GM19238 (cell line): ENCODE data around the gene ZNF155.
A peak's percentile ranks its signal among the peaks of the same experiment; 100 is the strongest.

Experiments
- DNase-seq: peaks from one replicate; pipeline ENCODE4 v3.0.0; 2011; ENCODE audit warnings: low spot score; ENCODE audit not compliant: insufficient read length

ZNF155 gene

GRCh38 chr19:44003461-44004009 lies 19.5 kb downstream of the ZNF155 start:
- DNase-seq = peak; percentile 4

GRCh38 chr19:44005973-44006372 lies 22.0 kb downstream of the ZNF155 start:
- no peak for DNase-seq

GRCh38 chr19:44007473-44007872 lies 23.5 kb downstream of the ZNF155 start:
- DNase-seq = no peak

GRCh38 chr19:44010468-44010867 lies 26.5 kb downstream of the ZNF155 start:
- no peak for DNase-seq

GRCh38 chr19:44019498-44019897 lies 35.5 kb downstream of the ZNF155 start:
- no peak for DNase-seq

- no peak for DNase-seq
These were observed 37.2 kb downstream of the ZNF155 start for GRCh38 chr19:44021221-44021620.

- DNase-seq = no peak
These were observed 40.9 kb downstream of the ZNF155 start for GRCh38 chr19:44024900-44025216.

GRCh38 chr19:44025217-44025936 lies 41.4 kb downstream of the ZNF155 start, which contains the start of gene ZNF222:
Gene ZNF222 (plus strand): TSS chr19:44025379. CDS start chr19:44025437, 58 bp downstream.
- DNase-seq = peak; percentile 45

- no peak for DNase-seq
These were observed 42.6 kb downstream of the ZNF155 start for GRCh38 chr19:44026622-44027021.

GRCh38 chr19:44032001-44032610 lies 48.1 kb downstream of the ZNF155 start:
- DNase-seq = no peak

- no peak for DNase-seq
These were observed 58.2 kb downstream of the ZNF155 start for GRCh38 chr19:44042147-44042546.
